Raji (cell line): Measurements from ENCODE around the gene FLVCR2.

Source experiments
- POLR2A ChIP-seq: IDR thresholded peaks from 2 replicates; pipeline ENCODE4 v1.6.1; 2011; ENCODE audit warnings: low read depth, low read length, control low read depth; ENCODE audit not compliant: insufficient read depth

FLVCR2 gene

DNA sequence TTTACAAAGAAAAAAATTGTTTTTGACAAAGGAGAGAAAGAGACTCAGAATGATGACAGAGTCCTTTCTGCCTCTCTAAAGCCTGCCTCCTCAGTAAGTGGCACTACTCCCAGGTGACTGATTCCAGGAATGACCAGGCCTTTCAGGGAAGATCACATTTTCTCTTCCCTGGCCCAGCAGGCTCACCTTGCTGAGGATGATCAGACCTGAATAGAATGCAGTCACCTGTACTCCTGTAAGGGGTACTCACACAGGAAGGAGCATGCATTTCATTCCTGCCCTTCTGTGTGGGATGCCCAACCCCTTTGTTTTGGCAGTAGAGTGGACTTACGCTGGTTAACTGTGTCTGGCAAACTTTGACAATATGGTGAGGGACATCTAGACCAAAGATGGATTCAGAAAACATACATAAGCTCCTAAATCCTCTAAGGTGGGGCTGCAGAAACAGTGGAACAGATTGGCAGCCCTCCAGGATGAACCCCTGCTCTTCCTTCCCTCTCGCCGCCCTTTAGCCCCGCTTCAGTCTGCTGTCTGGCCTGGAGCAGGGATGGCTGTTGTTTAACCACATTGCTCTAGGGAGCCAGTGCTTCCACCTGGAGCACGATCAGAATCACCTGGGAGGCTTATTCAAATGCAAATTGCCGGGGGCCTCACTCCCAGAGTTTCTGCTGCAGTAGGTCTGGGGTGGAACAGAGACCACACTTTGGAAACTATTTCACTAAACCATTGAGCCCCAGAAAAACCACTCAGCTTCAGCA, 52.5 kb downstream of the FLVCR2 start:
- TF ChIP-seq POLR2A = no peak

DNA sequence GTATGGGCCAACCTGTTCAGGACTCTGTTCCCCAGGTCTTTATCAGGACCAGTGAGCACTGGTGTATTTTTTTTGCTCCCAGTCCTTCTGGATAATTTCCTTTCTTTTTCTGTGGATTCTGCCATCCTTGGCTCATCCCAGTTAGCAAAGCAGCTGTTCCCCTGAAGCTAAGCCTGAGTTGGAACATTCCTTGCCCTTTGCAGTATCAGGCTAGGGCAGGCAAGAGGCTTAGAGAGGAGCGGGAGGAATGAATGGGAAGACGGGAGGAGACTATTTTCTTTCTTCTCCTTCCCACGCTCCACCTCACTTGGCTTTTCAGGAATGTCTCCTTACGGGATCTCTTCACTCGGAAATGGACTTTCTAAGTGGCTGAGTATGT, 53.0 kb downstream of the FLVCR2 start:
- TF ChIP-seq POLR2A = no peak

DNA sequence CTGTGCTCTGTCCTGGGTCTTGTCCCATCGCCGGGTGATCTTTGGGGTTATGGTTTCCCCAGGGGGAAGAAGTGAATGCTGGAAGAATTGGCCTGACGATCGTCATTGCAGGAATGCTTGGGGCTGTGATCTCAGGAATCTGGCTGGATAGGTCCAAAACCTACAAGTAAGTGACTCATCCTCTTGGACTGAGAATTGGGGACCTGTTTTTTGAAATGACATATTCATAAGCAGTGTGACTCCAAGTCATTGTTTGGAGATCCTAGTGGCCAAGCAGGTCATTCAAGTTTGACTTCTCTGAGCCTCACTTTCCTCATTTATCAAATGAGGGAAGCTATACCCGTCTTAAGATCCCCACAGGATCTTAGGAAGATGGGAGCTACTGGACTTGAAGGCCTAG, 56.4 kb downstream of the FLVCR2 start:
- TF ChIP-seq POLR2A = no peak

DNA sequence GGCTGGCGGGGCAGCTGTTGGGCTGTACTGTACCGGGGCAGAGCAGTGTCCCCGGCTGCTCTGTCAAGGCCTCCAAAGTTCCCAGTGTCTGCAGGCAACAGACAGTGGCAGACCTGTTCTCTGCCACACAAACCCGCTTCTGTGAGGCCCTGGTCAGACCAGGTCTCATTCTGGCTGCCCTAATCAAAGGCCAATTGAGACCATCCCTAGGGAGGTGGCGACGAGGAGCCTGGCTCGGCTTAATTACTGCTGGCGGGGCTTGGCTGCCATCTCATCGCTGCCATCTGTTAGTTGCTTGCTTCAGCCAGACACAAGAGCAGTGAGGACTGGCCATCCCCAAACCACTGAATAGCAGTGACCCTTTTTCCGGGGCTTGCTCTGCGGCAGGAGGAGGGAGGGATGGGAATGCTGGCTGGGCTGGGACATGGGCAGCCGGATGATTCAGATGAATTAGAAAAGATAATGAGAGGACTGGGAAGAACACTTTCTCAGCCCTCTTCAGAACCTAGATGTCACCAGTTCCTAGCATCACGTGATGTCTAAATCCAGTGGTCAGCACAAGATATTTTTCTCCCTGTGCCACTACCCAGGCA, 57.8 kb downstream of the FLVCR2 start:
- TF ChIP-seq POLR2A = no peak

DNA sequence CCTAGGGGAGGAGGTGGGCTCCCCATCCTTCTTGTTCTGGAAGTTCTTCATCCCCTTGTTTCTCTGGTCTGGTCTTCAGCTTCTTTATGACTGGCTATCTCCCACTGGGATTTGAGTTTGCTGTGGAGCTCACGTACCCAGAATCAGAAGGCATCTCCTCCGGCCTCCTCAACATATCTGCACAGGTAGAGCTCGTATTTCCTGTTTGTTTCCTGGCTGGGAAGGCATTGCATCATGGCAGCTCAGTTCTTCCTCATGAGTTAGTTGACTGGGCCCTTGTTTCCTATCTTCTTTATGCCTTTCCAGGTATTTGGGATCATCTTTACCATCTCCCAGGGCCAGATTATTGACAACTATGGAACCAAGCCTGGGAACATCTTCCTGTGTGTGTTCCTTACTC, 62.5 kb downstream of the FLVCR2 start:
- TF ChIP-seq POLR2A = no peak

DNA sequence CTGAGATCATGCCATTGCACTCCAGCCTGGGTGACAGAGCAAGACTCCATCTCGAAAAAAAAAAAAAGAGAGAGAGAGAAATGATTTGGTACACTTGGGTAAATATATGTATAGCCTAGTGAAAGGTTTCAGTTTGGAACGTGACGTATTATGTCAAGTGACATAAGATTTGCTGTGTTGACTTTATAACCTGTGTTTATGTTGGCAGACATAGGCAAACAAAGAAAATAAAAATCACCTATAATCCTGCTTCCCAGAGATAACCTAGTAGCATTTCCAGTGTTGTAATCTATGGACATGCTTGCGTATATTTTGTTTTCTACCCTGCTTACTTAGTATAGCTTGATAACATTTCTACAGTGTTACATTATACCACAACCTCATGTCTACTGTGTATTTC, 65.6 kb downstream of the FLVCR2 start:
- TF ChIP-seq POLR2A = no peak

DNA sequence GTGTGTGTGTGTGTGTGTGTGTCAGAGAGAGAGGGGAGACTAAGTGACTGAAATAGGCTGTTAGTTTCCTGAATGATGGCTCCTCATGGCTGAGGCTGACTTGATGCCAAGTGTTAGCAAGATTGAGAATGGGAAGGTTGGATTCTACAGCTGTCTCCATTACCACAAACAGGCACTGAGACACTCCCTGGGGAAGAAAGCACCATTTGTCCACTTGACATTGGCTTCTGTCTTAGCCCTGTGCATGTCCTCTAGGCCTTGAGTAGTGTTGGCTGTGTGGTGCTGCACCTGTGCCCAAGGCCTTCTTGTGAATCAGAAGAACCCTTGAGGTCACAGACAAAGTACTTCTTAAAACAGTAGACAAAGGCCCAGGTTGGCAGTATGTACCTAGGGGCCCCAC, 66.6 kb downstream of the FLVCR2 start:
- no peak for TF ChIP-seq POLR2A

DNA sequence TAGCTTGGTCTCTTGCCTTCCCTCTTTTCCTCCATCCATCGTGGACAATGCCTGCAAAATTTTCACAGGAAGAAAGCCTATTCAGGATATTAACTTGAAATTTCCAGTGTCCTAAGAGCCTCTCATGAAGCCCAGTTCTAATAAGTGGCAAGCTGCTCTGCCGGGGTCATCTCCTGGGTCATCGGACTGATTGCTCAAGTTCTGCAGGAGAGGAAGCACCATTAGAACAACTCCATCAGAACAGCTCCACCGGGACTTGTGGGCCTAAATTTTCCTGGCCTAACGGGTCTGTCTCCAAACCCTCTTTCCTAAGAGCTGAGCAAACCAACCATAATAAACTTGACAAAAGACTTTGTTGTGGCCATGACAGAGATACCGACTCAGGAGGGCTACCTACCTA, 68.3 kb downstream of the FLVCR2 start:
- no peak for TF ChIP-seq POLR2A

DNA sequence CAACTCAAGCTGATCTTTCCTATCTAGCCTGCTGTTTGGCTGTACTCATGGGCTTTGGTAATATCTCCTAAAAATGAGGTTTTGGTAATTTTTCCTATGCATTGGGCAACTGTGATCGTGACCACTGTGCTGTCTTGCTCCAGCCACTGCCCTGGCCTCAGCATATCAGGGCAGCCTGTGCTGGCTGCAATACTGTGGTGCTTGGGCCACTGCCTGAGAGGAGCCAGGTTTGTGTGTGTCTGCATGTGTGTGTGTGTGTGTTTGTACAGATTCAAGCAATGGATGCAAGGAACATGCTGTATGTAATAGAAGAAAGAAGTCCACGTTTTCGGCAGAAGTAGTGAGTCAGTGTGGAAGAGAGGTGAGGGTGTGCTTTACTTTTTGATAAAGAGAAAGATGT, 69.2 kb downstream of the FLVCR2 start:
- TF ChIP-seq POLR2A = no peak

DNA sequence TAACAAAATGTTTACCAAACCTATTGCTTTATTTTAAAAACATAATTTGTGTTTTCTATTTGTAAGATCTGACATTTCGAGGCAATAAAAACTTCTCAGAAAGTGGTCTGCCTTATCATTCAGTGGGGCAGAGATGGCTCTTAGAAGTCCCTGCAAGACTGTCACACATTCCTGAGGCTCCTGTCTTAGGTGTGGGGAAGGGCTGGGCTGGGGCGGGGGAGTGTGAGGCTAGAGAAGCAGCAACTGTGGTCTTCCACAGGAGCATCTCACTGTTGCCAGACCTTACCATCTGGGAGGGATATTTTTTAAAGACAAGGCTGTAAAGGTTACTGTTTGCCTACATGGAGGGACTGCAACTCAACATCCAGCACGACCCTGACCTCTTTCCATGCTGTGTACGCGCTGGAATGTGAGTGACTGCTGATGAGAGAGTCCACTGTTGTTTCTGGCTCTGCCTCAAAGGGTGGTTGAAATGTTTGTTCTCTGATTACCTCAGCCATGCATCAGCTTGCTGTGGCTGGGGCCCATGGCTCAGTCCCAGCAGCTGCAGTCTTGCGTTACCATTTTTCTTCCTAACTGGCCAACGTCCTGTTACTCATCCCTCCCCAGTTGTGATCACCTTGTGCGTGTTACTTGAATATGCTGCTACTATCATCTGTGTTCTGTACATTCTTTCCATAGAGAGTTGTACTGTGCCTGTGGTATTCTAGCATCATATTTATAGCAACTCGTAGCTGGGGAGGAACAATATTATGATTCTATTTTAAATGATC, 69.8 kb downstream of the FLVCR2 start:
- no peak for TF ChIP-seq POLR2A

DNA sequence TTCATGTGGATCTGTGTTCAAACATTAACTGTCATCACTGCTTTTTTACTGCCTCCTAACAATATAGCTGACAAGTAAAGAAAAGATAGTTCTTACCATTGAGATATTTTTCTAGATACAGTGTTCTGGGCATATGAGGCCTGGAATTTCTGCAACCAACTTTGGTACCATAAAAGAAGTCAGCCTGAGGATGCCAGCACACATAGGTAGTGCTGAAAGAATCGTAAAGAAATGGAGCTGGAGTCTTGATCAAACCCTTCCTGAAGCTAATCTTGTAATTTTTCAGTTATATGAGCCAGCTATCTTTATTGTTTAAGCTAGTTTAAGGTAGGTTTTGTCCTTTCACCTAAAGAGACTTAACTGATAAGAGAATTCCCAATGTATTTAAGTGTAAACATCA, 70.9 kb downstream of the FLVCR2 start:
- TF ChIP-seq POLR2A = no peak

DNA sequence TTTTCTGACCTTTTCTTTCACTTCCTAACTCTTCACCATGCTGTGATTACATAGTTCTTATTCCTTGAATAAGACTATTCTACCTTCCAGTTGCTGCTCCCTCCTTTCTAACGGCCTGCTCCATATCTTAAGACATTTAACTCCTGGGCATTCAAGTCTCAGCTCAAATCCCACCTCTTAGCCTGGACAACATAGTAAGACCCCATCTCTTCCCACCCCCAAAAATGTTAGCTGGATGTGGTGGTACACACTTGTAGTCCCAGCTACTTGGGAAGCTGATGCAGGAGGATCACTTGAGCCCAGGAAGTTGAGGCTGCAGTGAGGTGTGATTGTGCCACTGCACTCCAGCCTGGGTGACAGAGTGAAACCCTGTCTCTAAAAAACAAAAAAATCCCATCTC, 71.4 kb downstream of the FLVCR2 start:
- no peak for TF ChIP-seq POLR2A

DNA sequence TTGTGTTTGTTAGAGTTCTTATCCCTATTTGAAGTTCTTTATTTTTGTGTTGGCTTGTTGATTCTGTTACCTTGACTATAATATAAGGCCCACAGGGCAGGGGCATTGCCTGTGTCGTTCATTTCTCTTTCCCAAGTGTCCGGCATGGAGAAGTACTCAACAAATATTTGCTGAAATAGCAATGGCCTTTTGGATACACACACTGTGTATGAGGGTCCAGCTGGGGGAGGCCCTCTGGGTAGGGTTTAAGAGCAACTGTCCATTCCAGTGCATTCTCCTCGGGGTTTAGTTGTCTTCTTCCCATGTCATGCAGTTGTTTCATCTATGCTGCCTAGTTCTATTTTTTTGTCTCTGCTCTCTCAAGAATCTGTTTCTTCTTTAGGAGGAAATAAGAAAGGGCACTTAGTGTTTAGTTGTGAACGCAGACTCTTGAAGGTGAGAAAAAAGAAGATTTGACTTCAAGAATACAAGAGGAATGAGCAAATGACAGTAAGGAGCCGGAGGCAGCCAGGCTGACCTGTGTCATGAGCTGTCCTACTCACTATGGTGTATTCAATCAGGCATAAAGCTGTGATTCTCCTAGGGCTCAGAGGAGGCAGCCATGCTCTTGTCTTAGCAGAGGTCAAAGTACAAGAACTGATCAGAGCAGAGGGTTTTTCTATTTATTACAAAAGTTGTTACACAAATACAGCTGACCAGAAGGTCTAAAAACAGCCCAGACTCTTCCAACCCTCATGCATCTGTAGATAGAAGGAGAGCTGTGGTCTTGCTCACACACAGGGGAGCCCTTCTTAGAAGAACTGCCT, 72.0 kb downstream of the FLVCR2 start:
- TF ChIP-seq POLR2A = no peak

DNA sequence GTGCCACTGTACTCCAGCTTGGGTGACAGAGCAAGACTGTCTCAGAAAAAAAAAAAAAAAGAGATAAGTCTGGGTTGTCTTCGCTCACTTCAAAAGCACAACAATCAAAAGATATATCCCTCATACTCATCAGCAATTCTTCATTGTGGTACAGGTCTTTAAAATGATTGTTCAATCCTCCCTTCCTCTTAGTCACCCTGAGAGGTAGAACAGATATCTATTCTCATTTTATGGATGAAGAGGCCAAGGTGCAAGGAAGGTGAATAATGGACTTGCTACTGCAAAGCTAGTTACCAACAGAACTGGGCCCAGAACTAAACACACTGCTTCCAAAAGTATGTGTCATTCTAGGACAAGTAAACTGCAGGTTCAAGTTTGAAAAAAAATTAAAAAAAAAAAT, 75.1 kb downstream of the FLVCR2 start:
- no peak for TF ChIP-seq POLR2A

DNA sequence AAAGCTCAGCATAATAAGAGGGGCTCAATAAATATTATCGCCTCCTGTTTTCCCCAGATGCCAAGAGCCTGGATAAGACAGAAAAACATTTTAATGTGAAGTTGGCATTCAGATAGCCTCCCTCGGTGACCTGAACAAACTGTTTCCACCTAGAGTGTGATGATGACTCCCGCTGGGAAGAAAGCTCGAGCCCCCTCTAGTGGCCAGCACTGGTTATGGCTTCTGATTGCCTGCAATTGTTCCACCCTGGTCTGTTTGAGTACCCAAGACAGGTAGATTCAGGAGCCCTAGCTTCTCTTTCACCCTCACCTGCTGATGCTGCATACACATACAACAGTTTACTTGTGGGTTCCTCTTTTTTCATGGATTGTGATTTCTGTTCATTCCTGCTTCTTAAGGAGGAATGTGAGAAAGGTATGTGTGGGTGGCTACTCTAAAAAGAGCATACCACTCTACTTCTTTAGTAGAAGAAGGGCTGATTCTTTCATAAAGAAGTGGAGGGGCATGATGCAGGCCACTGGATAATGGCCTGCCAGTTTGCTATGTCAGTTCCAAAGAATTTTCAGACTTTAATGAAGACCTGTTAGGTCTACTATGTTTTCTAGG, 75.8 kb downstream of the FLVCR2 start:
- TF ChIP-seq POLR2A = no peak
